HepG2 (cell line): ENCODE data around the gene WWC2. TPM values are rescaled to one million over a fixed set of nuclear protein-coding genes. Genes with fewer than 3 reads are reported as not detected.

Experiments
- ATAC-seq: fragments of 200-7000 bp; cut with Tn5 transposase; 3 replicates; pipeline ENCODE4 v1.9.1; 2020; ENCODE audit warnings: mild to moderate bottlenecking, moderate library complexity
- BruUV-seq: library from RNA; stranded (reverse); fragments of 400-500 nt; replicated peaks from 2 replicates; lab custom pipeline; 2021; lab: Mats Ljungman, UMichigan
- CTCF ChIA-PET: fragments of 300-600 bp; formaldehyde crosslinking; extraction: SDS; loops from one replicate; lab custom pipeline; 2021; ENCODE audit warnings: low total read pairs, inconsistent platforms, low intra/inter-chr PET ratio; lab: Yijun Ruan, JAX
- POLR2A ChIA-PET: fragments of 350-600 bp; sonication (Branson Sonifier 250); formaldehyde crosslinking; loops from one replicate; lab custom pipeline; 2020; ENCODE audit warnings: antibody characterized with exemption, inconsistent platforms; lab: Yijun Ruan, JAX
- DNase-seq: peaks from one replicate; pipeline ENCODE4 v3.0.0-alpha.2; 2015; ENCODE audit warnings: low spot score
- FAIRE-seq: peaks from 3 replicates; lab custom pipeline; 2011; peaks lifted over from hg19 to GRCh38; lab: Jason Lieb, UNC
- H2AFZ ChIP-seq: one replicate; pipeline ENCODE4 v1.6.1; 2011; ENCODE audit warnings: low read length, inconsistent platforms
- H3K27ac ChIP-seq: fragments of 300-600 bp; 3 replicates; pipeline ENCODE4 v1.8.0; 2011; ENCODE audit warnings: mixed run types, mild to moderate bottlenecking, mixed read lengths, low read length, inconsistent platforms; ENCODE audit not compliant: insufficient read depth; ENCODE audit errors: extremely low read length
- H3K27me3 ChIP-seq, 2 experiments: fragments of 200-600 bp in 1 of 2; 2 replicates in 1 of 2; 3 replicates in 1 of 2; pipeline versions ENCODE4 v1.6.0 to v1.8.0; 2011; ENCODE audit warnings: low read length in 2 of 2, mild to moderate bottlenecking in 2 of 2, moderate library complexity in 2 of 2, inconsistent platforms in 1 of 2; ENCODE audit not compliant: insufficient read depth in 2 of 2, control insufficient read depth in 1 of 2
- H3K36me3 ChIP-seq, 2 experiments: fragments of 200-600 bp in 1 of 2; replicated peaks in 1 of 2; 2 replicates in 1 of 2; 3 replicates in 1 of 2; pipeline versions ENCODE4 v1.5.1 to v1.8.0; 2011; ENCODE audit warnings: low read length in 2 of 2, inconsistent platforms in 1 of 2; ENCODE audit not compliant: insufficient read depth in 2 of 2, control insufficient read depth in 1 of 2
- H3K4me1 ChIP-seq: 2 replicates; pipeline ENCODE4 v1.5.1; 2012; ENCODE audit warnings: low read length, inconsistent platforms; ENCODE audit not compliant: insufficient read depth
- H3K4me2 ChIP-seq: 2 replicates; pipeline ENCODE4 v1.6.0; 2011; ENCODE audit warnings: low read depth, low read length, inconsistent platforms
- H3K4me3 ChIP-seq, 3 experiments: fragments of 200-600 bp in 1 of 3; sonication (generic), shearing (Covaris generic) in 1 of 3; replicated peaks in 1 of 3; 2 replicates each; pipeline ENCODE4 v1.5.1; 2011 to 2016; ENCODE audit warnings: low read length in 3 of 3, inconsistent platforms in 2 of 3, low read depth in 2 of 3, mild to moderate bottlenecking in 2 of 3, control low read depth in 1 of 3, mixed read lengths in 1 of 3; ENCODE audit not compliant: insufficient read depth in 1 of 3
- H3K79me2 ChIP-seq: one replicate; pipeline ENCODE4 v1.6.1; 2011; ENCODE audit warnings: low read length, inconsistent platforms; ENCODE audit not compliant: insufficient read depth
- H3K9ac ChIP-seq: 2 replicates; pipeline ENCODE4 v1.6.0; 2011; ENCODE audit warnings: mild to moderate bottlenecking, low read depth, low read length, inconsistent platforms; ENCODE audit not compliant: insufficient read depth
- H3K9me3 ChIP-seq: 2 replicates; pipeline ENCODE4 v1.5.1; 2012; ENCODE audit warnings: mild to moderate bottlenecking, low read length
- H4K20me1 ChIP-seq: 2 replicates; pipeline ENCODE4 v1.6.0; 2011; ENCODE audit warnings: inconsistent platforms, mild to moderate bottlenecking, low read length, moderate library complexity; ENCODE audit not compliant: insufficient read depth
- CTCF ChIP-seq: sonication (generic); formaldehyde crosslinking; IDR thresholded peaks from 2 replicates; pipeline ENCODE4 v1.5.0; 2020; ENCODE audit warnings: mild to moderate bottlenecking, missing genetic modification reagents, moderate library complexity
- KLF12 ChIP-seq: sonication (generic); formaldehyde crosslinking; IDR thresholded peaks from 2 replicates; pipeline ENCODE4 v1.4.0; 2020; ENCODE audit warnings: missing genetic modification reagents, borderline replicate concordance
- MLX ChIP-seq: IDR thresholded peaks from 2 replicates; pipeline ENCODE4 v1.6.1; 2016
- NPAS2 ChIP-seq: sonication (generic); formaldehyde crosslinking; IDR thresholded peaks from 2 replicates; pipeline ENCODE4 v1.8.0; 2022; ENCODE audit warnings: mild to moderate bottlenecking, missing genetic modification reagents, borderline replicate concordance
- PATZ1 ChIP-seq: sonication (generic); formaldehyde crosslinking; IDR thresholded peaks from 2 replicates; pipeline ENCODE4 v1.4.0; 2020; ENCODE audit warnings: missing genetic modification reagents
- PBX2 ChIP-seq: IDR thresholded peaks from 2 replicates; pipeline ENCODE4 v1.6.1; 2016; ENCODE audit warnings: control low read depth
- PCBP2 ChIP-seq: fragments of 200-400 bp; formaldehyde crosslinking; optimal IDR thresholded peaks from 2 replicates; pipeline ENCODE3; 2018; ENCODE audit warnings: low read length, low read depth; ENCODE audit not compliant: poor library complexity, severe bottlenecking
- PHF5A ChIP-seq: IDR thresholded peaks from one replicate; pipeline ENCODE4 v1.6.1; 2018; ENCODE audit warnings: low read depth, missing genetic modification reagents; ENCODE audit not compliant: unreplicated experiment
- SMC3 ChIP-seq: IDR thresholded peaks from 2 replicates; pipeline ENCODE4 v1.6.1; 2011; ENCODE audit warnings: low read length, improper control_type of control experiment
- STAG1 ChIP-seq: sonication (generic); formaldehyde crosslinking; IDR thresholded peaks from 2 replicates; pipeline ENCODE4 v1.4.0; 2020; ENCODE audit warnings: missing genetic modification reagents
- STAT5B ChIP-seq: sonication (generic); formaldehyde crosslinking; IDR thresholded peaks from 2 replicates; pipeline ENCODE4 v1.4.0; 2020; ENCODE audit warnings: missing genetic modification reagents
- ZNF841 ChIP-seq: sonication (generic); formaldehyde crosslinking; IDR thresholded peaks from 2 replicates; pipeline ENCODE4 v1.8.1; 2023; ENCODE audit warnings: missing genetic modification reagents, borderline replicate concordance
- WGBS: methylation state at CpG from one replicate; pipeline ENCODE4 v1.1.6; 2017; ENCODE audit warnings: low lambda C conversion rate; 5-methylcytosine and 5-hydroxymethylcytosine counted together
- in situ Hi-C: cut with HindIII; loops from 2 replicates; pipeline ENCODE4 v1.10.0; 2017; ENCODE audit warnings: low pct_unique_long_range_greater_than_20kb; ENCODE audit not compliant: extremely low pct_ligation_motif_present
- intact Hi-C: fragments of 100-400 bp; cut with micrococcal nuclease; formaldehyde crosslinking; loops from one replicate; pipeline ENCODE4 v1.10.0; 2022; ENCODE audit not compliant: unreplicated experiment
- polyA plus RNA-seq, 8 experiments: library from polyadenylated mRNA; depleted of rRNA in 3 of 8; stranded (reverse) in 7 of 8; unstranded in 1 of 8; fragments of >200 nt; fragmentation: Illumina TruSeq in 4 of 8; extraction: Trizol in 4 of 8; gene quantifications; 2 replicates each; pipeline versions ENCODE4 v1.2.1 to v1.2.3, GENCODE V29; 2011 to 2016; ENCODE audit warnings: low read depth in 4 of 8, missing spikeins in 1 of 8, mixed read lengths in 1 of 8; ENCODE audit not compliant: insufficient read depth in 1 of 8
- total RNA-seq, 5 experiments: library from RNA; depleted of rRNA; stranded (reverse); fragments of >200 nt; fragmentation: Illumina TruSeq; extraction: Trizol; gene quantifications; 2 replicates each; pipeline ENCODE4 v1.2.3, GENCODE V29; 2016; ENCODE audit warnings: low read depth in 1 of 5

WWC2 gene
- total and polyA plus RNA-seq, 2 of the 13 experiments (the other 11 are each of a cell fraction or from before 2014, with no cell fraction given) = 40.0 to 50.1 TPM

GRCh38 chr4:183256343-183256742 lies 157.3 kb downstream of the WWC2 start:
- H3K9me3 ChIP-seq = no peaks in the 10 kb centered on the region
- ChIA-PET CTCF (interaction anchor here (1.6 to 2.5 kb wide), 2 partner anchors 182 to 183 kb away, joined by 10 to 12 read pairs; no protein-coding TSS in a partner anchor), POLR2A (interaction anchor here (0.6 to 0.8 kb wide), 2 partner anchors 144 to 187 kb away, joined by 3 read pairs; no protein-coding TSS in a partner anchor)
- H4K20me1 ChIP-seq = no peaks in the 10 kb centered on the region; the same call in 1 of the 2 replicates
- no peaks in the 10 kb centered on the region for H3K27me3 ChIP-seq
- H3K4me3 ChIP-seq = no peak overlapping the region
- no peaks in the 10 kb centered on the region for H3K79me2 ChIP-seq
- H3K4me2 ChIP-seq = no peak overlapping the region
- H3K36me3 ChIP-seq = peaks cover 35 to 62% of the 10 kb centered on the region in 2 experiments
- no peak overlapping the region for H3K9ac ChIP-seq
- intact Hi-C loops = no loop called here
- no peak overlapping the region for H2AFZ ChIP-seq
- ATAC-seq = no peak
- TF ChIP-seq KLF12 (CRISPR knock-in tag) (no peak), NPAS2 (CRISPR knock-in tag) (no peak), ZNF841 (CRISPR knock-in tag) (no peak), PCBP2 (no peak), STAT5B (CRISPR knock-in tag) (no peak)
- DNase-seq = no peak
- peaks cover 16% of the 10 kb centered on the region for H3K4me1 ChIP-seq
- no peak for FAIRE-seq
- BruUV-seq = no TSS peak
- 93% methylated on average over 6 of the region's 6 CpGs for WGBS
- H3K27ac ChIP-seq = no peak overlapping the region
- in situ Hi-C loops = loop anchor here (5.0 kb wide), 1 partner anchor 184 kb away; no protein-coding TSS in a partner anchor

GRCh38 chr4:183256756-183257385 lies 157.8 kb downstream of the WWC2 start:
- intact Hi-C loops (no loop called here), in situ Hi-C loops (loop anchor here (5.0 kb wide), 1 partner anchor 185 kb away; no protein-coding TSS in a partner anchor)
- H3K27me3 ChIP-seq = no peaks in the 10 kb centered on the region
- H3K27ac ChIP-seq = no peak overlapping the region
- H4K20me1 ChIP-seq = peaks cover under 1% of the 10 kb centered on the region
- peaks cover 20% of the 10 kb centered on the region for H3K4me1 ChIP-seq
- FAIRE-seq = no peak
- CTCF ChIA-PET = interaction anchor here (1.4 to 2.5 kb wide), 3 partner anchors 182 to 319 kb away, joined by 4 to 12 read pairs (median 10); no protein-coding TSS in a partner anchor
- H3K36me3 ChIP-seq = peaks cover 35 to 57% of the 10 kb centered on the region in 2 experiments
- H3K9me3 ChIP-seq = no peaks in the 10 kb centered on the region
- no peak overlapping the region for H3K4me2 ChIP-seq
- DNase-seq = peak; percentile 40
- no peak overlapping the region for H3K9ac ChIP-seq
- peak; percentile 82 for ATAC-seq
- H3K4me3 ChIP-seq = no peak overlapping the region
- BruUV-seq = no TSS peak
- H3K79me2 ChIP-seq = no peaks in the 10 kb centered on the region
- H2AFZ ChIP-seq = no peak overlapping the region
- POLR2A ChIA-PET = interaction anchor here (0.6 to 0.8 kb wide), 2 partner anchors 145 to 186 kb away, joined by 3 read pairs; no protein-coding TSS in a partner anchor
- 67% methylated on average over 9 of the region's 9 CpGs for WGBS
- TF ChIP-seq CTCF (peak; percentile 74), PBX2 (no peak), SMC3 (peak; percentile 64), PATZ1 (peak; percentile 90), PHF5A (no peak), STAG1 (CRISPR knock-in tag) (peak; percentile 70), MLX (CRISPR knock-in tag) (no peak)
